HG03039 (cell line): ENCODE data around the gene MCRIP1.

Experiments
- ATAC-seq: cut with Tn5 transposase; IDR thresholded peaks from one replicate; pipeline ENCODE4 v1.9.1; 2021; ENCODE audit warnings: mild to moderate bottlenecking, moderate library complexity; ENCODE audit not compliant: unreplicated experiment

The MCRIP1 gene

DNA sequence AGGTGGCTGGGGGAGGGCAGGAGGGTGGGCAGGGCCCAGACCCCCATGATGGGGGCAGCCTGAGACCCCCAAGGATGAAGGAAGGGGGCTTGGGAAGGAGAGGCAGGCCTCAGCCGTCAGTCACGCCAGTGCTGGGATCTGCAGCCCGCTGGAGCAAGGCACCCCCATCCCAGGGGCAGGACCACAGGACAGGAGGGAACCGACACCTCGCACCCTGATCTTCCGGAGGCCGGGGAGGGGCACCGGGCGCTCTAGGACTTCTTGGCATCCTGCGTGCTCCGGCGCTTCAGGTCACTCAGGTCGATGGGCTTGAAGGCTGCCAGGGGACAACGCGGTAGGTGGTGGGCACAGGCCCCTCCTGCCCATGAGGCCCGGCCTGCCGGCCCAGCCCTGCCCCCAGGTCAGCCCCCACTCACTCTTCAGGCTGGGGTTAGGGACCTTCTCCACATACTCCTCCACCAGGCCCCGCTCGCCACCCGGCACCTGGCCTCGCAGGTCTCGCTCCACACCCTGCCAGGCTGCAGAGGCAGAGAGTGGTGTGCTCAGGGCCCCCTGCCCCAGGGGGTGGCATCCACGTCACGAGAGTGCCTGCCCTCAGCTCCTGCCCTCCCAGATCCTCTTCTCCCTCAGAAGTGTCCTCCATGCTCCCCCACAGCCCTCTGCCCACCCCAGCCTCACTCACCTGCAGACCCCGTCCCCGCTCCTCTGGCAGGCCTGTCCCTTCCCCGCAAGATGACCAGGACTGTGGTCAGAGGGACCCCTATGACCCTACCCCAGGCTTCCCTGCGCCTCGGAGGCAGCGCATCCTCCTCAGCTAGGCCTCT lies 9.9 kb downstream of the MCRIP1 start:
- ATAC-seq = no peak

DNA sequence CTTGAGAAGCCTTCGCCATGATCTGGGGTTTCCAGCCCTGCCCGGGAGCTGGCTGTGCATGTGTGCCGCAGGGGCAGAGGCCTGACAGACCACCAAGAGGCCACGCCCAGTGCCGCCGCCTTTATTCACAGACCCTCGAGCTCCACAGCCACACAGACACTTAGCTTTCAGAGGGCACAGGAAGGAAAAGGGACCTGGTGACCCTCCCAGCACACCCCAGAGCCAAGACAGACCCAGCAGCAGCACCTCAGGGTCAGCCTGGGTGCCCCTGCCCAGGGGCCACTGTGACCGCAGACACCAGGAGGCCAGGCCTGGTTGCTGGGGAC lies 10.8 kb downstream of the MCRIP1 start:
- no peak for ATAC-seq

DNA sequence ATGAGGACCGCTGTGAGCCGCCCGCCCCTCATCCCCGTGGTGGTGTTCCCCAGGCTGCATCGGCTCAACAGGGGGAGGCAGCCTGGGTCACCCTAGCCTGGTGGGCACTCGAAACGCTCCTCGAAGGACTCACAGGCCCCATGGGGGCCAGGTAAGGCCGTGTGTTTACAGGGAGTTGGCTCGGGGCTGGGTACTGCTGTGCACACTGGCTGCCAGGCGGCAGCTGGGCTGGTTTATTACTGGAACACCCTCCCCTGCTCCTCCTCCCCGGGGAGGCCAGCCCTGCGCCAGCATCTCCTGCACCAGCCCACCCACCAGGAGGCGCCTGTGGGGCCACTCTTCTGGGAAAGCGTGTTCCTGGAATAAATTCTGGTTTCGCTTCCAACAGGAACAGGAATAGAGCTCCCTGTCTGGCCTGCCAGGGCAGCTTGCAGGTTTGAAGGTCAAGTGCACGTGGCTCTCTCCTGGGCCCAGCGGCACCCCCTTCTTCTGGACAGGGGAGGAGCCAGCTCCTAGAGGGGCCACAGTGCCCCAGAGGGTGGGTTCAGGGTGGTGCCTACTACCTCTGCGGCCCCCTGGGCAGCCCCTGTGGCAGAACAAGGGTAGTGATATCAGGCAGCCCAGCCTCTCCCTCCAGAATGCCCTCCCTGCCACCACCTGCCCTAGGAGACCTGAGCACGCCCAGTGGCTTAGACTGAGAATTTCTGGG lies 11.3 kb downstream of the MCRIP1 start:
- no peak for ATAC-seq

DNA sequence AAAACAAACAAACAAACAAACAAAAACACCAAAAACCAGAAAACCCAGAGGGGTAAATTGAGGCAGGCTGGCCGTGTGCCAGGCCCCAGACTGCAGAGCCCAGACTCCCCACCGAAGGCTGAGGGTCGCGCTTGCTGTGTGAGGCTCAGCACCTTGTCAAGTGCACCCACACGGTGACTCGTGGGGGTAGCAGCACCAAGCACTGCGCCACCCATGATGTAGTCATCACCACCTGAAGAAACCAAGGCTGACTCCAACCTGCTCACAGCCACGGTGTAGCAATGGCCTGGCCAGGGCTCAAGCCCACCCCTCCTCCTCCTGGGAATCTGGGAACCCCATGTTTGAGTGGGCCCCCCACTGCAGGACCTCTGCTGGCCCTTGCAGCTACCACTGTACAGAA lies 11.9 kb downstream of the MCRIP1 start:
- no peak for ATAC-seq

DNA sequence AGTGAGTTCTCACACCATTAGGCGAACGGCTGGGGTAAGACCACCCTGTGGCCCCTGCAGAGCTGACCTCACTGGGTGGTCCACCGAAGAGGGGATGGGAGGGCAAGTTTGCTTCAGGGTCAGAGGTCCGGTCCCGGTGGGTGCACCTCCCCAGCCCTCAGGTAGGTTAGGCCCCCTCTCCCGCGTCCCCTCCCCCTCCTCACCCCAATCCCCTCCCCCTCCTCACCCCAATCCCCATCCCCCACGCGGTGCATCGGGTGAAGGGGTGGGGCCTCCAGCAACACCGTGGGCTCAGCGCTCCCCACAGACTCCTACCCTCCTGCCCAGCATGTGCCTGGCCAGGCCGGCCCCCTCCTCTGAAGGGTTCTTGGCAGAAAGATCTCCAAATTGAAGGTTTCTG lies 13.4 kb downstream of the MCRIP1 start:
- ATAC-seq = no peak

DNA sequence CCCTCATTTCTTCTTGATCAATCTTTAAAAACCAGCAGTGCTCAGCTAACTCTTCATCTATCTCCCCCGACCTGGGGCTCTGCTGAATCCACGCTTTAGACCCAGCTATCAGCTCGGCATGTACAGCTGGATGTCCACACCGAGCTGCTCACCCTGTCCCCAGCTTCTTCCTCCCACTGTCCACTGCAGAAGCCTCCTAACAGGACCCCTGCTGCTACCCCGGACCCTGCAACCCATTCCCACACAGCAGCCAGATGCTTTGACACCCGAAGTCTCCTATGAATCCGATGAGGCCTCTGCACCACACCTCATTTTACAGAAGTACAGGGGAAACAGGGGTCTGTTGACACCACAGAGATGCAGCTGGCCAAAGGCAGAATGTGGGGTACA lies 15.3 kb downstream of the MCRIP1 start:
- no peak for ATAC-seq

DNA sequence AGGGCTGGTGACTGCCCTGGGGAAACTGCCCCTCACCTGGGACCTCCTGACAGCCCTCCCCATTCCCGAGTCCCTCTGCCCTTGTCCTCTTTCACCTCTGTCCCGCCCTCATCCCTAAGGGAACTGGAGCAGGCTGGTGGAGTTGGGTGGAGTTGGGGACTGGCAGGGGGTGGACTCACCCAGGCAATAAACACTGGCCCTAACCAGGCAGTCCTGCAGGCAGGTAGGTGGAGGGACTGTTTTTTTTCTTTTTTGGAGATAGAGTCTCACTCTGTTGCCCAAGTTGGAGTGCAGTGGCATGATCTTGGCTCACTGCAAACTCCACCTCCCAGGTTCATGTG lies 17.5 kb downstream of the MCRIP1 start:
- no peak for ATAC-seq

DNA sequence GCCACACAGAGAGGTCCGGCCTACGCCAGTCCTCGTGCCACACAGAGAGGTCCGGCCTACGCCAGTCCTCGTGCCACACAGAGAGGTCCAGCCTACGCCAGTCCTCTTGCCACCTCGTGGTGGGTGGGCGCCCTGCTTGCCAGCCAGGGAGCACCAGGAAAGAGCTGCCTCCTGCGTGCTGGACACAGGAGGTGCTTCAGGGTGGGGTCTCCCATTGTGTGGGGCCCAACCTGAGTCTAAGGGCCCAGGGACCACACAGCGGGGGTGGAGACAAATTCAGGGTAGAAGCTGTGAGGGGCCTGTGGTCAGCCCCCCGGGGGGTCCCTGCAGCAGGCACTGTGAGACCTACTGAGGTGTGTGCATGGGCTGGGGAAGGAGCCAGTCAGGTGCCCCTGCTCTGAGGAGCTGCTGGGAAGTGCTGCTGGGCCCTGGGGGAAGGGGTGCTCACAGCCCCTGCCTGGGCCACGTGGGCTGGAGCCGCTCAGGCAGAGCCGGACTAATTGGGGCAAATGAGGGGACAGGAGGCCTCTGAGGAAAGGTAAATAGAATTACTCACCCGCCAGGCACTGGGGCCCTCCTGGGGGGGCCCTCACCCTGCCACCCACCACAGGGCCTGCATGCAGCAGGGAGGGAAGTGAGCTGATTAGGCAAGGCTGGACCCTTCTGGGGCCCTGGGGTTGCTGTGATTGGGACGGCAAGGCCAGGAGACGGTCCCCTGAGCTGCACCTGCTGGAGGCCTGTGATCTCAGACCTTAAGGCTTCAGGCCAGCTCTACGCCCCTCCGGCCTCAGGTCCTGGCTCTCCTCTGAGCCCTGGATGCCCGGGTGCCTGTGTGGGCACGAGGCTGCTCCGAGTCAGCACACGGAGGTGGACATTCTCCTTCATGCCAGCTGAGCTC lies 18.1 kb downstream of the MCRIP1 start:
- no peak for ATAC-seq

DNA sequence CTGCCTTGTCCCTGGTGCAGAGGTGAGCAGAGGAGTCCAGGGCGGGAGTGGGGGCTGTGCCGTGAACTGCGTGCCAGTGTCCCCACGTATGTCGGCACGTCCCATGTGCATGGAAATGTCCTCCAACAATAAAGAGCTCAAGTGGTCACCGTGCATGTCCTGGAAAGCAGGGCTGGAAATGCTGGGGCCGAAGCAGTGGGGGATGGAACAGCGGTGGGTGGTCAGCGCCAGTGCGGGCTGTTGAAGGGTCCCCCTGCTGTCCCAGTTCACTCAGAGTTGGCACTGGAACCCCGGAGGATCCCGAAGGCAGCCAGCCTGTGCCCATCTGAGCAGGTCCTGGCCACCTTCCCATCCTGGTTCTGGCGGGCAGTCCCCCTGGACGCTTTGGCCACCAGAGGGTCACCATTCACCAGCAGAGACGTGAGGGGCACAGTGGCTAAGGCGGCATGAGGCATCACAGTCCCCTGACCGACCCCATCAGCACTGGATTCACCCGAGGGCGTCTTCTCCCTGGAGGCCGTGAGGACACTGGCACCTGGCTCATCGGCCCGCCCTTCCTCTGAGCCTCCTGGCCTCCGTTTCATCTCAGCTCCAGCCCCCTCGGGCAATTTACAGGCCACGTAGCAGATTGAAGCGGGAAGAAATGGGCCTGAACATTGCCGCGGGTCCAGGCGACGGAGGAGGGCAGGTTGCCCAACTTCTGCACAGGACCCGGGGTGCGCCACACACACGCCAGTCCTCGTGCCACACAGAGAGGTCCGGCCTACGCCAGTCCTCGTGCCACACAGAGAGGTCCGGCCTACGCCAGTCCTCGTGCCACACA lies 19.0 kb downstream of the MCRIP1 start:
- ATAC-seq = no peak

DNA sequence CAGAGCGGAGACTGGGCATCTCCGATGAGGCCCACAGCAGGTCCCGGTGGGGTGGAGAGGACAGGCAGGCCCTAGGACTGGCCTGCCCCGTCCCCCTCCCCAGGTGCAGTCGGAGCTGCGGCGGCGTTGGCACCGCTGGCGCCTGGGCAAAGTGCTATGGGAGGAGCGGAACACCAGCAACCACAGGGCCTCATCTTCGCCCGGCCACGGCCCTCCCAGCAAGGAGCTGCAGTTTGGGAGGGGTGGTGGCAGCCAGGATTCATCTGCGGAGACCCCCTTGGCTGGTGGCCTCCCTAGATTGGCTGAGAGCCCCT lies 19.8 kb downstream of the MCRIP1 start:
- no peak for ATAC-seq

DNA sequence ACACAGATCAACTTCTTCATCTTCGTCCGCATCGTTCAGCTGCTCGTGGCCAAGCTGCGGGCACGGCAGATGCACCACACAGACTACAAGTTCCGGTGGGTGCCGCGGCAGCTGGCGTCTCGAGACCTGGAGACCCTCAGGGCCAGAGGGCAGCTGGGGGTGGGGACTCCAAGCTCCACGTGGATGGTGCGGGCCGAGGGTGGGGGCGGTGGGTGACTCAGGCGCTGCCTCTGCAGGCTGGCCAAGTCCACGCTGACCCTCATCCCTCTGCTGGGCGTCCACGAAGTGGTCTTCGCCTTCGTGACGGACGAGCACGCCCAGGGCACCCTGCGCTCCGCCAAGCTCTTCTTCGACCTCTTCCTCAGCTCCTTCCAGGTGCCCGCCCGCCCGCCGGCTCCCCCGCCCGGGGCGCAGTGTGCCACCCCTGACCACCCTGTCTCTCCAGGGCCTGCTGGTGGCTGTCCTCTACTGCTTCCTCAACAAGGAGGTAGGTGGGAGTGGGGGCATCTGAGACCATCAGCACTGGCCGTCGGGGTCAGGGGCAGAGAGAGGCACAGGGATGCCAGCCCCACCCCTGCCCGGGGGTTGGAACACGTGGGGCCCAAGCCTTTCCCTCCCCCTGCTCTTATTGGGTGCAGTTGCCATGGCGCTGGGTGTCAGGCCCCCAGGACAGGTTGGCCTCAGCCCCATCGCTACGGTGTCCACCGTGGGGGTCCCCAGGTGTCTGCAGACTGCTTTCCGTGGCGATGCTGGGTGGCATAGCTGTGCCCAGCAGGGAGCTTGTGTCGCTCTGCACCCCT lies 20.3 kb downstream of the MCRIP1 start:
- ATAC-seq = no peak

DNA sequence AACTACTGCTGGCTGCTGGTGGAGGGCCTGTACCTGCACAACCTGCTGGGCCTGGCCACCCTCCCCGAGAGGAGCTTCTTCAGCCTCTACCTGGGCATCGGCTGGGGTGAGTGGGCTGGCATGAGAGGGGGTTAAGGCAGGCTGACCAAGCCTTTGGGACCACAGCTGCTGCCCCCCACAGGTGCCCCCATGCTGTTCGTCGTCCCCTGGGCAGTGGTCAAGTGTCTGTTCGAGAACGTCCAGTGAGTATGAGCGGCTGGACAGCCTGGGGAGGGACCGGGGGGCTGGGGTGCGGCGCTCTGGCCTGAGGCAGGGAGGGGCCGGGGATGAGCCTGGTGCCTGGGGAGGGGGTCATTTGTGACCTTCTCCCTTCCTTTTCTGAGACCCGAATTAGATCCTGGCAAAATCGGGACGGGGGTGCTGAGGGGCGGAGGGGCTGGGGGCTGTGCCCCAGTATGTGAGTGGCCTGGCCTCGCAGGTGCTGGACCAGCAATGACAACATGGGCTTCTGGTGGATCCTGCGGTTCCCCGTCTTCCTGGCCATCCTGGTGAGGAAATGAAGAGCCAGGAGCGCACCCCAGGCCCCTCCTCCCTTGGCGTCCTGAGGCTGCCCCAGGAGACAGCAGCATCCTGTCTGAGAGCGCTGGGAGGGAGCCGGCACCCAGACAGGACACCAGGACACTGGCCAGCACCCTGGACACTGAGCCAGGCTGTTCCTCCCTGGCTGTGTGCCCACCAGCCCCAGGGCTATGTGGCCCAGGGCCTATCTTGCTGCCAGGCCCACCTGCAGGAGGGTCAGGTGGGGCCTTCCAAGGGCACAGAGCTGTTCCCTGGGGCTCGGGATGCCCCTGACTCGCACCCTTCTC lies 21.2 kb downstream of the MCRIP1 start:
- ATAC-seq = no peak

DNA sequence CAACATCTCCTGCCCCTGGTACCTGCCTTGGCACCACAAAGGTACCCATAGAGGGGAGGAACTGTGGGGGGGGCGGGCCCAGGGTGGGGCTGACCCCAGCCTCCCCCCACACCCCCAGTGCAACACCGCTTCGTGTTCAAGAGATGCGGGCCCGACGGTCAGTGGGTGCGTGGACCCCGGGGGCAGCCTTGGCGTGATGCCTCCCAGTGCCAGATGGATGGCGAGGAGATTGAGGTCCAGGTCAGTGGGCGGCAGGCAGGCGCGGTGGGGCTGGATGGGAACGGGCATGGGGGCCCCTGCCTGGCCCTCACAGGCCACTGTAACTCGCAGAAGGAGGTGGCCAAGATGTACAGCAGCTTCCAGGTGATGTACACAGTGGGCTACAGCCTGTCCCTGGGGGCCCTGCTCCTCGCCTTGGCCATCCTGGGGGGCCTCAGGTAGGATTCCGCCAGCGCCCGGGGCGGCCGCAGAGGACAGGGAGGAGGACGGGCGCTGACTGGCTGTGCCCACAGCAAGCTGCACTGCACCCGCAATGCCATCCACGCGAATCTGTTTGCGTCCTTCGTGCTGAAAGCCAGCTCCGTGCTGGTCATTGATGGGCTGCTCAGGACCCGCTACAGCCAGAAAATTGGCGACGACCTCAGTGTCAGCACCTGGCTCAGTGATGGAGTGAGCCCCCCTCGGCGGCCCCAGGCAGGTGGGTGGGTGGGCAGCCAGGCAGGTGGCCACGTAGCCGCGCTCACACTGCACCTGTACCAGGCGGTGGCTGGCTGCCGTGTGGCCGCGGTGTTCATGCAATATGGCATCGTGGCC lies 22.0 kb downstream of the MCRIP1 start:
- no peak for ATAC-seq

DNA sequence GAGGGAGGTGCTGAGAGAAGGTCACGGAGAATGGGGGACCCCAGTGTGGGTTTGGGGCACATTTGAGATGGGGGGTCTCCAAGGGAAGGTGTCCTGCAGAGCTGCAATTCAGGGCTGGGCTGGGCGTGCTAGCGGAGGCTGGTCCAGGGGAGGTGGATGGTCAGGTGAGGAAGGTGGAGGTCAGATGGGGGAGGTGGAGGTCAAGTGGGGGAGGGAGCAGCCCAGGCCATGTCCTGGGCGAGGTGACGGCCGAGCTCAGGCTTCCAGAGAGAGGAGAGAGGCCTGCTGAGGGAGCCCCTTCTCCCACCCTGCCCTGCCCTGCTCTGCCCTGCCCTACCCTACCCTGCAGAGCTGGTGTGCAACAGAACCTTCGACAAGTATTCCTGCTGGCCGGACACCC lies 22.6 kb downstream of the MCRIP1 start:
- ATAC-seq = no peak

DNA sequence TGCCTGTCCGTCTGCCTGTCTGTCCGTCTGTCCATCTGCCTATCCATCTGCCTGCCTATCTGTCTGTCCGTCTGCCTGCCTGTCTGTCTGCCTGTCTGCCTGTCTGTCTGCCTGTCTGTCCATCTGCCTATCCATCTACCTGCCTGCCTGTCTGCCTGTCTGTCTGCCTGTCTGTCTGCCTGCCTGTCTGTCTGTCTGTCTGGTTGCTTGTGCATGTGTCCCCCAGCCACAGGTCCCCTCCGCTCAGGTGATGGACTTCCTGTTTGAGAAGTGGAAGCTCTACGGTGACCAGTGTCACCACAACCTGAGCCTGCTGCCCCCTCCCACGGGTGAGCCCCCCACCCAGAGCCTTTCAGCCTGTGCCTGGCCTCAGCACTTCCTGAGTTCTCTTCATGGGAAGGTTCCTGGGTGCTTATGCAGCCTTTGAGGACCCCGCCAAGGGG lies 23.5 kb downstream of the MCRIP1 start:
- no peak for ATAC-seq

DNA sequence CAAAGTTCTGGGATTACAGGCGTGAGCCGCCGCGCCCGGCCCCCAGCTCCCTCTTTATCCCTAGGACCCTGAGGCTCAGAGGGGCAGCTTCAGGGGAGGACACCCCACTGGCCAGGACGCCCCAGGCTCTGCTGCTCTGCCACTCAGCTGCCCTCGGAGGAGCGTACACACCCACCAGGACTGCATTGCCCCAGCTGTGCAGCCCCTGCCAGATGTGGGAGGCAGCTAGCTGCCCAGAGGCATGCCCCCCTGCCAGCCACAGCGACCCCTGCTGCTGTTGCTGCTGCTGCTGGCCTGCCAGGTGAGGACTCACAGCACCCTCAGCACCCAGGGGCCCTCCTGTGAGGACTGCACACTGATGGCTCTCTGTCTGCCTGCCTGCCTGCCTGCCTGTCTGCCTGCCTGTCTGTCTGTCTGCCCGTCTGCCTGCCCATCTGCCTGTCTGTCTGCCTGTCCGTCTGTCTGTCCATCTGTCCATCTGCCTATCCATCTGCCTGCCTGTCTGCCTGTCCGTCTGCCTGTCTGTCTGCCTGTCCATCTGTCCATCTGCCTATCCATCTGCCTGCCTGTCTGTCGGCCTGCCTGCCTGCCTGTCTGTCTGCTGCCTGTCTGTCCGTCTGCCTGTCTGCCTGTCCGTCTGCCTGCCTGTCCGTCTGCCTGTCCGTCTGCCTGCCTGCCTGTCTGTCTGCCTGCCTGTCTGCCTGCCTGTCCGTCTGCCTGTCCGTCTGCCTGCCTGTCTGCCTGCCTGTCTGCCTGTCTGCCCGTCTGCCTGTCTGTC lies 24.1 kb downstream of the MCRIP1 start:
- ATAC-seq = no peak

DNA sequence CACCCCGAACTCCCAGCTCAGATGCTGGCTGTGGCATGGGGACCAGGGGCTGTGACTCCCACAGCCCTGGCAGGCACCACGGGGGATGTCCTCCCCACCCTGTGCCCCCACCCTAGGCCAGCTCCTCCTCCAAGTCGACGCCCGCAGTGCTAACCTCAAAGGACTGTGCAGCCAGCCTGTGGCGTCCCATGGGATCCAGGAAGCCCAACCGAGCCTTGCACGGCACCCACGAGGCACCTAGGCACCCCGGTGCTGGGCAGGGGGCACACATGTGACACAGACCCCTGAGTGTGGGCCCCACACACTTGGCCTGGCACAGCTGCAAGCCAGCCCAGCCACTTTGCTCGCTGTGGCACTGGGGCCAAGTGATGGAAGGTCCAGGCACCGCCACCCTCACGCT lies 25.3 kb downstream of the MCRIP1 start:
- ATAC-seq = no peak
